Endothelial cell of umbilical vein (primary cell): Measurements from ENCODE around the gene FIGLA. TPM values are rescaled to one million over a fixed set of nuclear protein-coding genes. Genes with fewer than 3 reads are reported as not detected.

Source experiments
- BruUV-seq: library from RNA; stranded (reverse); fragments of 400-500 nt; replicated peaks from 2 replicates; lab custom pipeline; 2021; lab: Mats Ljungman, UMichigan
- CTCF ChIA-PET: fragments of 300-600, 350-600 bp; sonication (Branson Sonifier 250); formaldehyde crosslinking; loops from one replicate; lab custom pipeline; 2021; ENCODE audit warnings: antibody characterized with exemption, inconsistent platforms; lab: Charles Lee
- POLR2A ChIA-PET: fragments of 300-600, 350-600 bp; sonication (Branson Sonifier 250); formaldehyde crosslinking; loops from one replicate; lab custom pipeline; 2021; ENCODE audit warnings: antibody characterized with exemption, inconsistent platforms; lab: Charles Lee
- DNase-seq: peaks from one replicate; pipeline ENCODE4 v3.0.0-alpha.2; 2011; ENCODE audit warnings: low read depth, low spot score
- FAIRE-seq: peaks from 2 replicates; lab custom pipeline; 2011; peaks lifted over from hg19 to GRCh38; lab: Jason Lieb, UNC
- H2AFZ ChIP-seq: 2 replicates; pipeline ENCODE4 v1.6.0; 2012; ENCODE audit warnings: low read depth, low read length, control low read depth, inconsistent platforms
- H3K27ac ChIP-seq: 2 replicates; pipeline ENCODE4 v1.5.1; 2011; ENCODE audit warnings: low read depth, mild to moderate bottlenecking, control low read depth, low read length, moderate library complexity; ENCODE audit not compliant: insufficient read depth
- H3K27me3 ChIP-seq, 2 experiments: 2 replicates each; pipeline versions ENCODE4 v1.6.0 to v1.6.1; 2011; ENCODE audit warnings: low read length in 2 of 2, mixed read lengths in 1 of 2; ENCODE audit not compliant: control insufficient read depth in 2 of 2, insufficient read depth in 2 of 2
- H3K36me3 ChIP-seq, 2 experiments: 2 replicates in 1 of 2; 3 replicates in 1 of 2; pipeline ENCODE4 v1.5.1; 2011; ENCODE audit warnings: low read length in 2 of 2, mild to moderate bottlenecking in 1 of 2, moderate library complexity in 1 of 2; ENCODE audit not compliant: control insufficient read depth in 2 of 2, insufficient read depth in 2 of 2; ENCODE audit errors: extremely low read depth in 1 of 2
- H3K4me1 ChIP-seq: 3 replicates; pipeline ENCODE4 v1.5.1; 2011; ENCODE audit warnings: mild to moderate bottlenecking, low read length; ENCODE audit not compliant: control insufficient read depth, insufficient read depth; ENCODE audit errors: extremely low read depth
- H3K4me2 ChIP-seq: 2 replicates; pipeline ENCODE4 v1.6.1; 2011; ENCODE audit warnings: low read length, control low read depth, mixed read lengths; ENCODE audit not compliant: insufficient read depth
- H3K4me3 ChIP-seq, 3 experiments: fragments of 200-600 bp in 1 of 3; sonication (generic), shearing (Covaris generic) in 1 of 3; replicated peaks in 1 of 3; 2 replicates each; pipeline ENCODE4 v1.5.1; 2011 to 2016; ENCODE audit warnings: control low read depth in 3 of 3, low read length in 3 of 3, mild to moderate bottlenecking in 2 of 3, inconsistent platforms in 1 of 3, low read depth in 1 of 3, moderate library complexity in 1 of 3; ENCODE audit not compliant: insufficient read depth in 1 of 3
- H3K79me2 ChIP-seq: 2 replicates; pipeline ENCODE4 v1.6.0; 2012; ENCODE audit warnings: low read length, inconsistent platforms; ENCODE audit not compliant: control insufficient read depth, insufficient read depth
- H3K9ac ChIP-seq: replicated peaks from 2 replicates; pipeline ENCODE3; 2011; ENCODE audit warnings: low read length, control low read depth; ENCODE audit not compliant: insufficient read depth; ENCODE audit errors: extremely low read depth
- H3K9me1 ChIP-seq: replicated peaks from 3 replicates; pipeline ENCODE4 v1.6.0; 2011; ENCODE audit warnings: mild to moderate bottlenecking, low read length; ENCODE audit not compliant: control insufficient read depth, insufficient read depth; ENCODE audit errors: extremely low read depth
- H3K9me3 ChIP-seq: replicated peaks from 2 replicates; pipeline ENCODE4 v1.5.1; 2012; ENCODE audit warnings: low read length, inconsistent platforms; ENCODE audit not compliant: control insufficient read depth, insufficient read depth
- H4K20me1 ChIP-seq: replicated peaks from 2 replicates; pipeline ENCODE3; 2011; ENCODE audit warnings: mild to moderate bottlenecking, low read length; ENCODE audit not compliant: control insufficient read depth, insufficient read depth; ENCODE audit errors: extremely low read depth
- EZH2 ChIP-seq: IDR thresholded peaks from 2 replicates; pipeline ENCODE4 v1.6.1; 2012; ENCODE audit warnings: borderline replicate concordance, low read depth, mild to moderate bottlenecking, moderate library complexity, low read length, inconsistent platforms; ENCODE audit not compliant: severe bottlenecking
- FOS ChIP-seq: IDR thresholded peaks from 2 replicates; pipeline ENCODE4 v1.6.1; 2011; ENCODE audit warnings: mild to moderate bottlenecking, low read length, moderate library complexity, borderline replicate concordance; ENCODE audit not compliant: insufficient read depth
- GATA2 ChIP-seq: IDR thresholded peaks from 2 replicates; pipeline ENCODE4 v1.7.0; 2011; ENCODE audit warnings: low read depth, mild to moderate bottlenecking, moderate library complexity, mixed read lengths, low read length; ENCODE audit not compliant: insufficient read length, insufficient read depth
- JUN ChIP-seq: IDR thresholded peaks from 2 replicates; pipeline ENCODE4 v1.6.1; 2011; ENCODE audit warnings: borderline replicate concordance, low read depth; ENCODE audit not compliant: insufficient read length, insufficient read depth
- MYC ChIP-seq: IDR thresholded peaks from one replicate; pipeline ENCODE4 v1.6.1; 2011; ENCODE audit warnings: mild to moderate bottlenecking, low read depth, low read length
- POLR2A ChIP-seq: IDR thresholded peaks from 2 replicates; pipeline ENCODE4 v1.6.1; 2012; ENCODE audit warnings: low read depth, mild to moderate bottlenecking, control low read depth, low read length
- POLR2AphosphoS5 ChIP-seq: IDR thresholded peaks from 2 replicates; pipeline ENCODE4 v1.6.1; 2012; ENCODE audit warnings: low read depth, mild to moderate bottlenecking, control low read depth, low read length, moderate library complexity; ENCODE audit not compliant: insufficient read depth
- dilution Hi-C: fragments of 300-500 bp; cut with MboI; formaldehyde crosslinking; loops from one replicate; pipeline ENCODE4 v1.15.0; 2019; ENCODE audit warnings: low sequenced_read_pairs; ENCODE audit not compliant: extremely low pct_ligation_motif_present
- intact Hi-C: fragments of 100-400 bp; cut with micrococcal nuclease; formaldehyde crosslinking; loops from one replicate; pipeline ENCODE4 v1.10.0; 2022
- polyA plus RNA-seq, 4 experiments: library from polyadenylated mRNA; depleted of rRNA in 3 of 4; stranded (reverse) in 3 of 4; unstranded in 1 of 4; fragments of >200 nt; gene quantifications; 2 replicates each; pipeline versions ENCODE4 v1.2.1 to v1.2.3, GENCODE V29; 2011 to 2012; ENCODE audit warnings: missing spikeins in 1 of 4
- total RNA-seq: library from RNA; stranded (reverse); gene quantifications from 2 replicates; pipeline ENCODE4 v1.2.3, GENCODE V29; 2021
- TF ChIP-seq, protein P1 (sequence below), 2 donors: IDR thresholded peaks; 1 replicate in 1 of 2; 2 replicates in 1 of 2; pipeline ENCODE4 v1.5.1; 2011; ENCODE audit warnings: low read length in 2 of 2, mild to moderate bottlenecking in 2 of 2, moderate library complexity in 2 of 2, control low read depth in 1 of 2, inconsistent platforms in 1 of 2, low read depth in 1 of 2; ENCODE audit not compliant: insufficient read depth in 1 of 2; ENCODE audit errors: extremely low read depth in 1 of 2
- TF ChIP-seq, protein P2 (sequence below): IDR thresholded peaks from 2 replicates; pipeline ENCODE4 v1.6.1; 2011; ENCODE audit not compliant: insufficient read depth, insufficient read length

The FIGLA gene
- total and polyA plus RNA-seq, 2 donors (not counting 3 experiments of a cell fraction or from before 2014, with no cell fraction given), result not detected

- no peak within 1 kb of the TSS for H3K27ac ChIP-seq
- H3K9me3 ChIP-seq, result no peaks in the 10 kb centered on the region
- TF ChIP-seq FOS, result no peak
- no peak for TF ChIP-seq MYC
- TF ChIP-seq, protein P1, sequence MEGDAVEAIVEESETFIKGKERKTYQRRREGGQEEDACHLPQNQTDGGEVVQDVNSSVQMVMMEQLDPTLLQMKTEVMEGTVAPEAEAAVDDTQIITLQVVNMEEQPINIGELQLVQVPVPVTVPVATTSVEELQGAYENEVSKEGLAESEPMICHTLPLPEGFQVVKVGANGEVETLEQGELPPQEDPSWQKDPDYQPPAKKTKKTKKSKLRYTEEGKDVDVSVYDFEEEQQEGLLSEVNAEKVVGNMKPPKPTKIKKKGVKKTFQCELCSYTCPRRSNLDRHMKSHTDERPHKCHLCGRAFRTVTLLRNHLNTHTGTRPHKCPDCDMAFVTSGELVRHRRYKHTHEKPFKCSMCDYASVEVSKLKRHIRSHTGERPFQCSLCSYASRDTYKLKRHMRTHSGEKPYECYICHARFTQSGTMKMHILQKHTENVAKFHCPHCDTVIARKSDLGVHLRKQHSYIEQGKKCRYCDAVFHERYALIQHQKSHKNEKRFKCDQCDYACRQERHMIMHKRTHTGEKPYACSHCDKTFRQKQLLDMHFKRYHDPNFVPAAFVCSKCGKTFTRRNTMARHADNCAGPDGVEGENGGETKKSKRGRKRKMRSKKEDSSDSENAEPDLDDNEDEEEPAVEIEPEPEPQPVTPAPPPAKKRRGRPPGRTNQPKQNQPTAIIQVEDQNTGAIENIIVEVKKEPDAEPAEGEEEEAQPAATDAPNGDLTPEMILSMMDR (IDR thresholded peaks at IDR 0.05; ENCODE audit: extremely low read depth in 1 of 2, insufficient read depth in 1 of 2, low read depth in 1 of 2, low read length in 2 of 2), result no peak
- TF ChIP-seq, protein P2, sequence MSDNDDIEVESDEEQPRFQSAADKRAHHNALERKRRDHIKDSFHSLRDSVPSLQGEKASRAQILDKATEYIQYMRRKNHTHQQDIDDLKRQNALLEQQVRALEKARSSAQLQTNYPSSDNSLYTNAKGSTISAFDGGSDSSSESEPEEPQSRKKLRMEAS, result no peak
- TF ChIP-seq EZH2, result no peak
- no peak for TF ChIP-seq GATA2
- TF ChIP-seq POLR2A, result no peak
- no peak for TF ChIP-seq JUN
- TF ChIP-seq POLR2AphosphoS5, result no peak
- H3K9me1 ChIP-seq, result no peaks in the 10 kb centered on the region
- ChIA-PET POLR2A (no interaction called here), CTCF (interaction anchor here (1.6 kb wide), 1 partner anchor 128 kb away, joined by 5 read pairs; no protein-coding TSS in a partner anchor)
- H3K4me3 ChIP-seq, result no peak within 1 kb of the TSS
- no peaks in the 10 kb centered on the region for H3K79me2 ChIP-seq
- no peak within 1 kb of the TSS for H2AFZ ChIP-seq
- no peaks in the 10 kb centered on the region for H3K36me3 ChIP-seq
- H3K9ac ChIP-seq, result no peak within 1 kb of the TSS
- peaks cover 5 to 14% of the 10 kb centered on the region in 2 experiments for H3K27me3 ChIP-seq
- FAIRE-seq (no peak), DNase-seq (no peak)
- dilution Hi-C loops, result no loop called here
- no peaks in the 10 kb centered on the region for H3K4me1 ChIP-seq
- intact Hi-C loops, result no loop called here
- no peaks in the 10 kb centered on the region for H4K20me1 ChIP-seq
- no peak within 1 kb of the TSS for H3K4me2 ChIP-seq
- BruUV-seq, result no TSS peak
These were observed 30.1 kb upstream of the FIGLA start, which contains the start of gene CLEC4F for GRCh38 chr2:70820499-70820898. Gene CLEC4F, minus strand, starts transcription at chr2:70820599. Its CDS starts 76 bp downstream, at chr2:70820523.
